Measurements from ENCODE around the gene CD300LG.

GRCh38 chr17:43909537-43910231, 62.7 kb downstream of the CD300LG start:
- no peak for TF ChIP-seq CTCF (IDR thresholded peaks at IDR 0.05; ENCODE audit: low read length)
- no peak for TF ChIP-seq EZH2phosphoT487 (IDR thresholded peaks at IDR 0.05; ENCODE audit: low read length)
- TF ChIP-seq EZH2 (optimal IDR thresholded peaks at IDR 0.05; ENCODE audit: low read depth, low read length) = no peak

Measured in MM.1S (cell line).